ENCODE results near the gene ERBB4.
"Not testable (repeated sequence)": the region's sequence is repeated elsewhere in the genome, so short reads cannot be mapped to it uniquely, and the experiment has no call there.

The ERBB4 gene

DNA sequence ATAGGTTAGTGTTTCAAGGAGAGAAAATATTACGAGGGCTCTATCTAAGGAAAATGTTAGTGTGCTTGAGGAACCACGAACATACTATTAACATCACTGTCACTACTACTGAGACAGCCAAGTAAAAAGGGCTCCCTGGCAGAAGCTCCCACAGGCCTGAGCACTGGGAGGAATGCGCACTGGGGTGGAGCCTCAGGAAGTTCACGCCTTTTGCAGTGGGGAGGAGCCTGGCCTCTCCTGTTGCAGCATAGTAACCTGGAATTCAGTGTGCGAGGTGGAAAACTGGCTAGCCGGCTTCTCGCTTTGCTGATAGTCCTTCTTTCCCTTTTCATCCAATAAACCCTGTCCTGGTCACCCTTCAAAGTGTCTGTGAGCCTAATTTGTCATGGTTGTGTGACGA is 250.3 kb downstream of the ERBB4 start:
- DNase-seq: no peak

GRCh38 chr2:212284166-212284565 is 254.4 kb downstream of the ERBB4 start:
- DNase-seq: no peak

GRCh38 chr2:212282671-212283261 is 255.8 kb downstream of the ERBB4 start:
- DNase-seq: no peak

GRCh38 chr2:212276813-212277212 is 261.8 kb downstream of the ERBB4 start:
- no peak for DNase-seq

- no peak for DNase-seq
Measured at GRCh38 chr2:212274215-212274614, 264.4 kb downstream of the ERBB4 start.

DNA sequence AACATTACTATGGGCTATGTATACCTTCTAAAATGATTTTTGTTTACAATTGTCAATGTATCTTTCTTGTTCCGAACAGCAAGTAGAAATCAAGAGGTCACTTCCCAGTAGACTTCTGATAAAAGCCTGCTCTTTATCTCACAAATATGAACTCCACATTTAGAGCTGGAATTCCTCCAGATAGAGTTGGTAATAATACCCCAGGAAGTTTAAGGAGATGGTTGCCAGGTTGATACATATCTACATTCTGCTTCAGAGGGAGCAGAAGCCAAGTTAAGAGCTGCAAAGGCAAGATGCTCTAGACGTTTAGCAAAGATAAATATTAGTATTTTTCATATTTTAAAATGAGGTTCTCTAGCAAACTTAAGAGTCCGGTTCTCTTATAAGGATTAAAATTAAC is 267.0 kb downstream of the ERBB4 start:
- no peak for DNase-seq

DNA sequence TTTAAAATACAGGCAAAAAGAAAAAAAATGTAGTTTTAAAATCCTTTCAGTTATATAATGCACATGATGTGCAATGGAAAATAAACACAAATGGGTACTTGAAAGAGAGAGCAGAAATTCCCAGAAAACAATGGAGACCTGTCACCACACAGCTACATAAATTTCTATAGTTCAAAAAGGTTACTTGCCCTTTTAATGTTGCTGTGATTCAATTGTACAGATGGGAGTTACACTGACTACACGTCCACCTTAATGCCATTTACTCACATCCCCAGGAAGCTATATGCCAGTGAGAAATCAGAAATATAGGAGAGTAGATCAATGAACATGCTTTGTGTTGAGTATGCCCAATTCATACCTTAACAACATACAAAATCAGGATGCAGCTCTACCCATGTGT is 269.6 kb downstream of the ERBB4 start:
- DNase-seq: no peak

GRCh38 chr2:212266297-212266696 is 272.3 kb downstream of the ERBB4 start:
- no peak for DNase-seq

DNA sequence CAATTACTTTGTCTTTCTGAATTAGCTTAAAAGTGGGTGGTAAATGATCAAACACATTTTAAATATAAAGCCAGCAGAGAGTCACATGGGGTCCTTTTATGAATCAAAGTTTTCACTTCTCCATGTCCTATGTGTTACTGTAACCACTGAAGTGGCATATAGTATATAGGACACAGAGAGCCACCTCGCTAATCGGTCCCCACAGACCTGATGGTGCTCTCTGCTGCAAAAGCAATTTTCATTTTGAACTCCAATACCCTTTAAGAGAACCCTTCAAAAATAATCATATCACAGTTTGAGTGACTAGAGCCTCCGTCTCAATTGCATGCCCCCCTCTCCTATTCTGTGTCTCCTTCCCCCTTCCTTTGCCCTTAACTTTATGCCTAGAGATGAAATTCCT is 272.8 kb downstream of the ERBB4 start:
- no peak for DNase-seq

GRCh38 chr2:212264187-212264586 is 274.4 kb downstream of the ERBB4 start:
- no peak for DNase-seq

GRCh38 chr2:212259226-212259625 is 279.4 kb downstream of the ERBB4 start:
- DNase-seq: no peak

DNA sequence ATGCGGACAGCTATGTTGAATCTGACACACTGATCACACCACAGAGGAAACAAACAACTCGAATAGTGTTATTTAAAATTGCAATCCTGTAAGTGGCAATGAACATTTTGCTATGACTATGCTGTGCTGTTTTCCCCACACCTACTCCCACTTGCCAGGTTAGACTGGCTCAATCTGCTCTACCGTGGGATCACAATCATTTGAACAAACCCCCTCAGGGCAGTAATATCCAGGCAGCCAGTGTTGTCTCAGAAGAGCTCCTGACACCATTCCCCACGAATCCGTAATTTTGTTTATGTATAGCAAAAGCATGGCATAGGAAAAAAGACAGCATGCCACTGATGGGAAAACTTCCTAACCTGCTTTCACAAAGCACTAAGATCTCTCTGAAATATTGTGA is 284.3 kb downstream of the ERBB4 start:
- DNase-seq: no peak

DNA sequence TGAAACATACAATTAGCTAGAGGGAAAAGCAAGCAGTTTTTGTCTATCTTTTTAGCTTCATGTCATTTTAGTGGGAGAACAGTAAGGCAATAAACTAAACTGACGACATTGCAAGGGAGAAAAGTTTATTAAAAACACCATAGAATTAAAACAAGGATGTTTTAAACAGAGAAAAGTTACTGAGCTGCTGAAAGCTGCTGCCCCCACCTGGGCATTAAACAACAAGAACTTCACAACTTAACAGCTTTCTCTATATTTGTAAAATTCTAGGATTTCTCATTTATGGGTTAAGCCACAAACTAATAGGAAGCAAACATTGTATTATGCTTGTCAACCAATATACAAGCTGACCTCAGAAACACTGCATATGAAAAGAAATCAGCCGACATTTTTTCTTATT is 289.2 kb downstream of the ERBB4 start:
- no peak for DNase-seq

GRCh38 chr2:212245880-212246279 is 292.7 kb downstream of the ERBB4 start:
- no peak for DNase-seq

DNA sequence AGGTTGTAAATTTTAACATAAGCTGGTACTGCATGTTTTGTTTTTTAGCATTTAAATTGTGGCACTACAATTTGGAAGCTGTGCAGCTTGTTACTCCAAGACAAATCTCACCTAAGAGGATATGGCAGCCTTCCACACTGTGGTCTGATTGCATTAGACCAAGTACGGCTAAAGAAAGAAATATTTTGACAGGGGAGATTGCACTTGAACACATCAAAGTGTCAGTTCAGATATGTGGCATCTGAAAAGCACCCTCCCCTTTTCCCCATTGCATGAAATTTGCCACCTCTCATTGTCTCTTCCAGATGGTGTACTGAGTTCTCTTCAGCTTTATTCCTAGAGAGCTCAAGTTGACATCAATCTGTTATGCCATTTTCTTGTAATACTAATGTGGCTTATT is 295.9 kb downstream of the ERBB4 start:
- no peak for DNase-seq

GRCh38 chr2:212238152-212238551 is 300.4 kb downstream of the ERBB4 start:
- not testable (repeated sequence) for DNase-seq

DNA sequence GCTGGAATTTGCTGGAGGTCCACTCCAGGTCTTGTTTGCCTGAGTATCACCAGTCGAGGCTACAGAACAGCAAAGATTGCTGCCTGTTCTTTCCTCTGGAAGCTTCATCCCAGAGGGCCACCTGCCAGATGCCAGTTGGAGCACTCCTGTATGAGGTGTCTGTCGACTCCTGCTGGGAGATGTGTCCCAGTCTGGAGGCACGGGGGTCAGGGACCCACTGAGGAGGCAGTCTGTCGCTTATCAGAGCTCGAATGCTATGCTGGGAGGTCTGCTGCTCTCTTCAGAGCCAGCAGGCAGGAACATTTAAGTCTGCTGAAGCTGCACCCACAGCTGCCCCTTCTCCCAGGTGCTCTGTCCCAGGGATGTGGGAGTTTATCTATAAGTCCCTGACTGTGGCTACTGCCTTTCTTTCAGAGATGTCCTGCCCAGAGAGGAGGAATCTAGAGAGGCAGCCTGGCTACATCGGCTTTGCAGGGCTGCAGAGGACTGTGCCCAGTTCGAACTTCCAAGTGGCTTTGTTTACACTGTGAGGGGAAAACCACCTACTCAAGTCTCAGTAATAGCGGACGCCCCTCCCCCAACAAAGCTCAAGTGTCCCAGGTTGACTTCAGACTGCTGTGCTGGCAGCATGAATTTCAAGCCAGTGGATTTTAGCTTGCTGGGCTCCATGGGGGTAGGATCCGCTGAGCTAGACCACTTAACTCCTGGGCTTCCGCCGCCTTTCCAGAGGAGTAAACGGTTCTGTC is 301.1 kb downstream of the ERBB4 start:
- no peak for DNase-seq

DNA sequence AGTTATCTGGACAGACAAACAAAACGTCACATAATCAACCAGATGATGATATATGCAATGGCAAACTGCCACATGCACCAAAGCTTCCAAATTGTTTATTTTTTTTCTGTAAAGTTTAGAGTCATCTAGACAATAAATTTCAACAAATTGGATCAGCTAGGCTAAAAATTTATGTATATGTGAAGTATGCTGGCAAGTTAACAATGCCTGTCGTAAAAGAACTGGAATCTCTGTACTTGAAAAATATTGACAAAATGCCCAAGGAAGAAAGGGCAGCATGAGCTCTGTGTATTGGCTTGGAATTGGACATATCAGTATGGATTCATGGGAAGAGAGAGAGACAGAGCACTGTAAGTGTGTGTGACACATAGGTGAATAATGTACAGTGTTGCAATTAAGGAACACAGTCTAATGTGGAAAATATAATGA is 309.8 kb downstream of the ERBB4 start:
- DNase-seq: no peak

DNA sequence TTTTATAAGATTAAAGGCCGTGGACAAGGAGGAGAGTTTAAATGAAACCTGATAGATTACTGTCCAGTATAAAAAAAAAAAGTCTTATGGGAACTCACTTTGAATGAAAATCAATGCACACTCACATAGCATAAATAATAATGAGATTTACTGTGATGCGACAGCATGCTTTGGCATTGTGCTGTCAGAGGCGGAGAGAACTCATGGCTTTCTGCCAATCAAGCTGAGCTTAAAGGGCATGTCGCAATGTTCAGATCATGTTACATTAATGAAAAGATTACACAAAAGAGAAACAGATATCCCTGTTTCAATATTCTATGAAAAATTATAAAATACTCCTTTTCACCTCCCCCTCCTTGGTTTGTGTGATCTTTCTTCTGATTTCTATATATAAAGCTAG is 310.8 kb downstream of the ERBB4 start:
- peak; percentile 78 for DNase-seq

DNA sequence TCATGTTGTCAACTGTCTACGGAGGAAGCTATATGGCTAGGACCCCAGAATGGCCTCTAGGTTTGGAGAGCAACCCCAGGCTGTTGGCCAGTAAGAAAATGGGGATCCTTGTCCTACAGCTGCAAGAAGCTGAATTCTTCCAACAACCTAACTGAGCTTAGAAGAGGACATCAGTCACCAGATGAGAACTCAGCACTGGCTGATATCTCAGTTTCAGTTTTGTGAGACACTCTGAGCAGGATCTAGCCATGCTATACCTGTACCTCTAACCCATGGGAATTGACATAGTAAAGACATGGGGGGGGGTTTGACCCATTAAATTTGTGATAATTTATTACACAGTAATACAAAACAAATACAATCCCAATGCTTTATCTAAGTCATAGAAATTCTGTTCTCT is 312.5 kb downstream of the ERBB4 start:
- no peak for DNase-seq

GRCh38 chr2:212223696-212224095 is 314.9 kb downstream of the ERBB4 start:
- DNase-seq: no peak

DNA sequence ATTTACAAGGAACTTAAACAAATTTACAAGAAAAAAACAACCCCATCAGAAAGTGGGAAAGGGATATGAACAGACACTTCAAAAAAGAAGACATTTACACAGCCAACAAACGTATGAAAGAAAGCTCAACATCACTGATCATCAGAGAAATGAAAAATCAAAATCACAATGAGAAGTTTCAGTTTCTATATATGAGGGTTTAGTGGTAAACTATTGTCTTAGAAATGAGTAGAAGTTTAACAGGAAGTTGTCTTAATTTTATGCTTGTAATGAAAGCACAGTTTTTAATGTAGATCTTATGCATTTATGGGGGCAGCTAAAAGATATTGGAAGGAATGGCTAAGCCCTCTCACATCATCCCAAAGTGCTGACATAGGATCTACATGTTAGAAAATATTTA is 325.4 kb downstream of the ERBB4 start:
- no peak for DNase-seq

GRCh38 chr2:212208467-212208866 is 330.1 kb downstream of the ERBB4 start:
- DNase-seq: no peak

GRCh38 chr2:212197776-212198175 is 340.8 kb downstream of the ERBB4 start:
- DNase-seq: no peak

GRCh38 chr2:212195626-212196025 is 343.0 kb downstream of the ERBB4 start:
- no peak for DNase-seq
